Transverse colon (tissue), 4 donors: Measurements from ENCODE around the gene SLC6A20. TPM values are rescaled to one million over a fixed set of nuclear protein-coding genes. Genes with fewer than 3 reads are reported as not detected.

Experiments used
- DNase-seq: peaks from one replicate; pipeline ENCODE4 v3.0.0-alpha.2; 2019
- H3K27ac ChIP-seq, 4 donors: fragments of 200-600 bp; sonication (generic); 2 replicates each; pipeline ENCODE4 v1.5.1; 2016 to 2018; ENCODE audit warnings: inconsistent platforms in 4 of 4
- H3K27me3 ChIP-seq: fragments of 200-600 bp; sonication (generic); 2 replicates; pipeline ENCODE4 v1.5.1; 2017; ENCODE audit warnings: inconsistent platforms
- H3K36me3 ChIP-seq, 4 donors: fragments of 200-600 bp; sonication (generic); 2 replicates each; pipeline ENCODE4 v1.5.1; 2017 to 2019; ENCODE audit warnings: inconsistent platforms in 4 of 4
- H3K4me1 ChIP-seq, 4 donors: fragments of 200-600 bp; sonication (generic); 2 replicates each; pipeline ENCODE4 v1.5.1; 2017 to 2020; ENCODE audit warnings: inconsistent platforms in 4 of 4
- H3K4me3 ChIP-seq, 4 donors: fragments of 200-600 bp; sonication (generic); 1 replicate in 1 of 4; 2 replicates in 3 of 4; pipeline versions ENCODE4 v1.5.1 to v1.6.1; 2017 to 2019; ENCODE audit warnings: inconsistent platforms in 4 of 4
- H3K9me3 ChIP-seq, 2 donors: fragments of 200-600 bp; sonication (generic); 2 replicates each; pipeline ENCODE4 v1.5.1; 2017 to 2019; ENCODE audit warnings: inconsistent platforms in 2 of 2
- CTCF ChIP-seq, 5 experiments: fragments of 200-600 bp in 3 of 5; fragments of 450-650 bp in 2 of 5; sonication (generic) in 3 of 5; IDR thresholded peaks; 1 replicate in 2 of 5; 2 replicates in 3 of 5; pipeline ENCODE4 v1.5.1; 2016 to 2017; ENCODE audit warnings: antibody characterized with exemption in 5 of 5, inconsistent platforms in 3 of 5, mild to moderate bottlenecking in 2 of 5, moderate library complexity in 1 of 5
- EP300 ChIP-seq: sonication (generic); formaldehyde crosslinking; IDR thresholded peaks from one replicate; pipeline ENCODE4 v1.6.1; 2017; ENCODE audit warnings: antibody characterized with exemption, low read depth
- POLR2A ChIP-seq: fragments of 450-650 bp; IDR thresholded peaks from one replicate; pipeline ENCODE4 v1.6.1; 2016; ENCODE audit warnings: antibody characterized with exemption, mild to moderate bottlenecking, moderate library complexity
- POLR2AphosphoS5 ChIP-seq, 3 donors: sonication (generic); formaldehyde crosslinking; IDR thresholded peaks; one replicate each; pipeline ENCODE4 v1.6.1; 2016; ENCODE audit warnings: antibody characterized with exemption in 3 of 3
- WGBS, 2 donors: methylation state at CpG; one replicate each; pipeline ENCODE4 v1.1.5; 2018; ENCODE audit warnings: low coverage in 1 of 2; 5-methylcytosine and 5-hydroxymethylcytosine counted together
- in situ Hi-C, 4 donors: fragments of 200-750 bp; cut with MboI; loops; one replicate each; pipeline versions ENCODE4 v1.15.0 to v1.15.1; 2017; ENCODE audit warnings: low sequenced_read_pairs in 3 of 4, low pct_ligation_motif_present in 1 of 4, low pct_unique_long_range_greater_than_20kb in 1 of 4
- intact Hi-C: fragments of 100-400 bp; cut with DNase I; formaldehyde crosslinking; loops from one replicate; pipeline ENCODE4 v1.15.1; 2023; ENCODE audit warnings: low total_unique reads
- total RNA-seq, 4 donors: library from RNA; depleted of rRNA; stranded (reverse); fragments of >200 nt; gene quantifications; one replicate each; pipeline ENCODE4 v1.1.0, GENCODE V29; 2016

The SLC6A20 gene
- total RNA-seq, 4 donors from 2014 or later: 0.32 to 0.41 TPM; not detected in 2

- H3K27ac ChIP-seq: peak overlapping the region; percentile 42 to 62 (median 50)
- in situ Hi-C loops (loop anchor here in 3 of 4 donors (25.0 kb wide), 2 partner anchors 315 to 665 kb away; no protein-coding TSS in a partner anchor), intact Hi-C loops (no loop called here)
- H3K36me3 ChIP-seq: no peaks in the 10 kb centered on the region
- H3K9me3 ChIP-seq: no peaks in the 10 kb centered on the region
- TF ChIP-seq EP300 (no peak), CTCF (IDR thresholded peaks at IDR 0.05) (no peak), POLR2A (no peak), POLR2AphosphoS5 (IDR thresholded peaks at IDR 0.05) (no peak)
- H3K4me1 ChIP-seq: peaks cover 5 to 34% (median 10%) of the 10 kb centered on the region in 4 donors
- WGBS, 2 donors: 29 to 87% methylated on average over 1 to 16 of the region's 16 CpGs
- no peak overlapping the region for H3K4me3 ChIP-seq
- no peak for DNase-seq
- no peaks in the 10 kb centered on the region for H3K27me3 ChIP-seq
Observed at GRCh38 chr3:45772341-45773035, 23.8 kb downstream of the SLC6A20 start.

GRCh38 chr3:45771831-45772230 is 24.5 kb downstream of the SLC6A20 start:
- 86% methylated on average over 5 of the region's 5 CpGs; no CpG with 5 or more reads in 1 of the 2 donors for WGBS, 2 donors
- Histone ChIP-seq H3K27ac (no peak overlapping the region), H3K4me3 (no peak overlapping the region), H3K4me1 (peaks cover 5 to 34% (median 10%) of the 10 kb centered on the region in 4 donors), H3K36me3 (no peaks in the 10 kb centered on the region), H3K27me3 (no peaks in the 10 kb centered on the region), H3K9me3 (no peaks in the 10 kb centered on the region)
- in situ Hi-C loops (loop anchor here in 3 of 4 donors (25.0 kb wide), 2 partner anchors 315 to 665 kb away; no protein-coding TSS in a partner anchor), intact Hi-C loops (no loop called here)
- no peak for TF ChIP-seq POLR2AphosphoS5 (IDR thresholded peaks at IDR 0.05)
- no peak for DNase-seq

GRCh38 chr3:45771166-45771775 is 25.1 kb downstream of the SLC6A20 start:
- H3K27me3 ChIP-seq: no peaks in the 10 kb centered on the region
- in situ Hi-C loops: loop anchor here in 3 of 4 donors (25.0 kb wide), 2 partner anchors 316 to 666 kb away; no protein-coding TSS in a partner anchor

GRCh38 chr3:45765958-45766357 is 30.4 kb downstream of the SLC6A20 start:
- Histone ChIP-seq H3K4me3 (no peak overlapping the region), H3K27ac (no peak overlapping the region), H3K4me1 (peaks cover 0 to 3% (median 0%) of the 10 kb centered on the region in 4 donors), H3K27me3 (no peaks in the 10 kb centered on the region), H3K9me3 (no peaks in the 10 kb centered on the region), H3K36me3 (no peaks in the 10 kb centered on the region)
- no peak for DNase-seq
- intact Hi-C loops (loop anchor here (10.0 kb wide), 1 partner anchor 169 kb away; no protein-coding TSS in a partner anchor), in situ Hi-C loops (loop anchor here (10.0 to 25.0 kb wide), 3 partner anchors 159 to 671 kb away; no protein-coding TSS in a partner anchor)
- TF ChIP-seq POLR2AphosphoS5 (IDR thresholded peaks at IDR 0.05) (no peak), POLR2A (no peak), CTCF (IDR thresholded peaks at IDR 0.05) (no peak), EP300 (no peak)
- WGBS, 2 donors: 87% methylated on average over 8 of the region's 8 CpGs; no CpG with 5 or more reads in 1 of the 2 donors

More at GRCh38 chr3:45771166-45771775, 25.1 kb downstream of the SLC6A20 start:
- DNase-seq: no peak
- no peak overlapping the region for H3K4me3 ChIP-seq
- peaks cover 5 to 31% (median 10%) of the 10 kb centered on the region in 4 donors for H3K4me1 ChIP-seq
- H3K9me3 ChIP-seq: no peaks in the 10 kb centered on the region
- 99% methylated on average over 9 of the region's 9 CpGs; no CpG with 5 or more reads in 1 of the 2 donors for WGBS, 2 donors
- intact Hi-C loops: no loop called here
- TF ChIP-seq EP300: no peak
- no peak for TF ChIP-seq CTCF (IDR thresholded peaks at IDR 0.05)
- no peak overlapping the region for H3K27ac ChIP-seq
- no peaks in the 10 kb centered on the region for H3K36me3 ChIP-seq
